Ovary (tissue), 9 donors: ENCODE data around the gene KCMF1. TPM values are rescaled to one million over a fixed set of nuclear protein-coding genes. Genes with fewer than 3 reads are reported as not detected.

Experiments used
- DNase-seq, 5 donors: peaks; one replicate each; pipeline ENCODE4 v3.0.0-alpha.2; 2019 to 2020
- H3K27ac ChIP-seq, 2 donors: fragments of 200-600 bp; one replicate each; pipeline versions ENCODE4 v1.5.1 to v1.8.0; 2019 to 2022
- H3K27me3 ChIP-seq: fragments of 200-600 bp; one replicate; pipeline ENCODE4 v1.8.0; 2022
- H3K36me3 ChIP-seq: fragments of 200-600 bp; sonication (generic); one replicate; pipeline ENCODE4 v1.5.1; 2019
- H3K4me1 ChIP-seq: one replicate; pipeline ENCODE4 v1.8.1; 2013; ENCODE audit warnings: mild to moderate bottlenecking, moderate library complexity; ENCODE audit not compliant: insufficient read depth
- H3K4me3 ChIP-seq: fragments of 200-600 bp; sonication (generic); one replicate; pipeline ENCODE4 v1.5.1; 2017
- H3K9me3 ChIP-seq, 2 donors: fragments of 200-600 bp in 1 of 2; sonication (generic) in 1 of 2; one replicate each; pipeline versions ENCODE4 v1.5.1 to v1.8.1; 2013 to 2019; ENCODE audit warnings: mild to moderate bottlenecking in 1 of 2, moderate library complexity in 1 of 2
- EP300 ChIP-seq: sonication (generic); formaldehyde crosslinking; IDR thresholded peaks from one replicate; pipeline ENCODE4 v1.6.1; 2017; ENCODE audit warnings: antibody characterized with exemption
- POLR2A ChIP-seq: fragments of 450-650 bp; IDR thresholded peaks from one replicate; pipeline ENCODE4 v1.6.1; 2017; ENCODE audit warnings: antibody characterized with exemption, mild to moderate bottlenecking, moderate library complexity
- WGBS, 3 donors: extraction: QIAGEN DNeasy Blood & Tissue Kit in 1 of 3; methylation state at CpG; one replicate each; pipeline versions ENCODE4 v1.1.5 to v1.1.7; 2013 to 2017; 5-methylcytosine and 5-hydroxymethylcytosine counted together
- intact Hi-C, 4 donors: fragments of 100-400 bp; cut with DNase I; formaldehyde crosslinking; loops; one replicate each; pipeline versions ENCODE4 v1.11.0 to v1.15.1; 2022 to 2023
- polyA plus RNA-seq, 2 donors: library from polyadenylated mRNA; stranded (reverse); fragments of 200-250 nt in 1 of 2; fragments of 350-450 nt in 1 of 2; fragmentation: Illumina TruSeq in 1 of 2; extraction: RNeasy Lipid Tissue Mini Kit (QIAGEN cat#74804) in 1 of 2; gene quantifications; one replicate each; pipeline ENCODE4 v1.2.3, GENCODE V29; 2013 to 2014
- total RNA-seq, 7 donors: library from RNA; depleted of rRNA in 2 of 7; stranded (reverse); fragments of >200 nt in 2 of 7; fragmentation: NEBNext Ultra II Directional in 3 of 7; extraction: Animal tissue kit (Norgen Biotek cat#: 25700) in 3 of 7; gene quantifications; one replicate each; pipeline versions ENCODE4 v1.1.0 to v1.2.4, GENCODE V29; 2016 to 2023
- TF ChIP-seq, protein P1 (sequence below), 3 donors: fragments of 450-650 bp in 2 of 3; fragments of 200-600 bp in 1 of 3; IDR thresholded peaks; one replicate each; pipeline versions ENCODE4 v1.5.1 to v1.8.0; 2016 to 2022; ENCODE audit warnings: antibody characterized with exemption in 3 of 3, mild to moderate bottlenecking in 1 of 3
- donor health status: DM: no; HTN: no; CAD: no; lungs with moderate emphysema.
- donor health status: DM: no; HTN: no; CAD: no.
- donor health status: Bipolar disorder and iron deficiency.
- donor health status: DM: yes; HTN: yes; CAD: no.
- donor health status: DM: no; HTN: no; CAD: no.
- donor health status: DM: yes; HTN: yes; CAD: no.

Gene KCMF1
- total and polyA plus RNA-seq, 9 donors, result 21.9 to 58.7 (median 53.3) TPM

DNA sequence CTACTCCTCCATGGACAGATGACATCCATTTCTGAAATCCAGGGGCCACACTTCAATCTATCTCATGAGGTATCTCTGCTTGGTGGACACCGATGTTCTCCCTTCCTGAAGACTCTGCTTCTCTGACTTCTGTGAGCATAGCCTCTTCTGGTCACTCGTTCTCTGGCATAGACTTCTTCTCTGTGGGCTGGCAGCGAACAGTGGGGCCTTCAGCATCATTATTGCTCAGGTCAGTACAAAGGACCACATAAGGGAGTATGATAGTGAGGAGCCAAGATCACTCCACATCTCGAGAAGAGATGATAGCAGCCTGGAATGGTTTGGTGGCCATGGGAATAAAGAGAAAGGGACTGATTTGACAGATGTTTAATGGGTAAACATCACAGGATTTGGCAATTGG is 8.0 kb upstream of the KCMF1 start:
- WGBS, 3 donors, result 83 to 89% (median 85%) methylated on average over 4 of the region's 4 CpGs
- H3K27ac ChIP-seq, result no peak overlapping the region

DNA sequence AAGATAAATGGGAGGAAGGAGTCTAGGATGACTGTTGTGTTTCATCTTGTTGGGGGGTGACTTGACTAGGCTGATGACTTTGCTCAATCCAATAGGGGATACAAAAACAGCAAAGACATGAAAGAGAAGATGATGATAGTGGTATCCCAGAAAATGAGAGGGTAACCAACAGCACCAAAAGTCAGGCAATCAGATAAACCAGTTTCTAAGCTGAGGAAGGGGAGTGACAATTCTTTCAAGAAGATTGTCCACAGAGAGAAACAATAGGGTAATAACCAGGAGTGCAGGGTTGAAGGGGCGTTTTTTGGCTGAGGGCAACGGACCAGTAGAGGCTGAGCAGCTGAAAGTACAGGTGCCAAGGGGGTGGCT is 7.7 kb upstream of the KCMF1 start:
- DNase-seq, result no peak
- no peak overlapping the region for H3K4me3 ChIP-seq
- intact Hi-C loops, result no loop called here
- no peaks in the 10 kb centered on the region for H3K9me3 ChIP-seq
- no peaks in the 10 kb centered on the region for H3K4me1 ChIP-seq
- H3K36me3 ChIP-seq, result no peaks in the 10 kb centered on the region
- H3K27me3 ChIP-seq, result no peaks in the 10 kb centered on the region
- TF ChIP-seq, protein P1, sequence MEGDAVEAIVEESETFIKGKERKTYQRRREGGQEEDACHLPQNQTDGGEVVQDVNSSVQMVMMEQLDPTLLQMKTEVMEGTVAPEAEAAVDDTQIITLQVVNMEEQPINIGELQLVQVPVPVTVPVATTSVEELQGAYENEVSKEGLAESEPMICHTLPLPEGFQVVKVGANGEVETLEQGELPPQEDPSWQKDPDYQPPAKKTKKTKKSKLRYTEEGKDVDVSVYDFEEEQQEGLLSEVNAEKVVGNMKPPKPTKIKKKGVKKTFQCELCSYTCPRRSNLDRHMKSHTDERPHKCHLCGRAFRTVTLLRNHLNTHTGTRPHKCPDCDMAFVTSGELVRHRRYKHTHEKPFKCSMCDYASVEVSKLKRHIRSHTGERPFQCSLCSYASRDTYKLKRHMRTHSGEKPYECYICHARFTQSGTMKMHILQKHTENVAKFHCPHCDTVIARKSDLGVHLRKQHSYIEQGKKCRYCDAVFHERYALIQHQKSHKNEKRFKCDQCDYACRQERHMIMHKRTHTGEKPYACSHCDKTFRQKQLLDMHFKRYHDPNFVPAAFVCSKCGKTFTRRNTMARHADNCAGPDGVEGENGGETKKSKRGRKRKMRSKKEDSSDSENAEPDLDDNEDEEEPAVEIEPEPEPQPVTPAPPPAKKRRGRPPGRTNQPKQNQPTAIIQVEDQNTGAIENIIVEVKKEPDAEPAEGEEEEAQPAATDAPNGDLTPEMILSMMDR (IDR thresholded peaks at IDR 0.05), result no peak
- no peak for TF ChIP-seq EP300
- TF ChIP-seq POLR2A, result no peak
- 84 to 94% (median 90%) methylated on average over 2 of the region's 2 CpGs for WGBS, 3 donors
- H3K27ac ChIP-seq, result no peak overlapping the region

More for the DNA sequence above, 8.0 kb upstream of the KCMF1 start:
- intact Hi-C loops, result no loop called here
- TF ChIP-seq, protein P1 (IDR thresholded peaks at IDR 0.05), result no peak
- TF ChIP-seq EP300 (no peak), POLR2A (no peak)
- no peak overlapping the region for H3K4me3 ChIP-seq
- H3K36me3 ChIP-seq, result no peaks in the 10 kb centered on the region
- DNase-seq, result no peak
- no peaks in the 10 kb centered on the region for H3K27me3 ChIP-seq
- H3K4me1 ChIP-seq, result no peaks in the 10 kb centered on the region
- H3K9me3 ChIP-seq, result no peaks in the 10 kb centered on the region

DNA sequence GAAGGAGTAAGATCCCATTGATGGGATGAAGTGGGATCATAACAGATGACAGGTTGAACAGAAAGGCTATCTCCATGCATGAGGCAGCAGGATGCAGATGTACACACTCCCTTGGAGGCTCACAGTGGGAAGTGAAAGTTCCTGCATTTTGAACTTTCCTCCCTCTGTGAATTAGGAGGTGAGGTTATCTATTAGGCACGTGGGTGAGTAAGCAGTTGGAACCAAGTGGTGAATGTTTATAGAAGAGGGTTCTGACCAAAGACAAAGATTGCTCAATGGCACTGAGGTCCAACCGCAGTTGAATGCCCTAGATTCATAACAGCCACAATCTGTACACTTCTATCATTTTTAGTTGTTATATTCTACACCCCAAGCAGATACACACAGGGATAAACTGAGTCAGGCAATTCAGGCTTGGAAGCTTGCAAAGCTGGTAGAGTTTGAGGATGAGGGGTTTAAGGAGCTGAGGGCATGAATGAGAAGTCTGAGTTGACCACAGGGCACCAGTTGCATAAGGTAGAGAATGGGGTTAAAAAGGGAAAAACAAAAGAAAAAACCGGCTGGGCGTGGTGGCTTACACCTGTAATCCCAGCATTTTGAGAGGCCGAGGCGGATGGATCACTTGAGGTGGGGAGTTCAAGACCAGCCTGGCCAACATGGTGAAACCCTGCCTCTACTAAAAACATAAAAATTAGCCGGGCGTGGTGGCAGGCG is 7.1 kb upstream of the KCMF1 start:
- no peak for DNase-seq
- H3K36me3 ChIP-seq, result no peaks in the 10 kb centered on the region
- intact Hi-C loops, result no loop called here
- H3K4me3 ChIP-seq, result no peak overlapping the region
- H3K27ac ChIP-seq, result no peak overlapping the region
- no peaks in the 10 kb centered on the region for H3K9me3 ChIP-seq
- no peak for TF ChIP-seq POLR2A
- TF ChIP-seq, protein P1 (IDR thresholded peaks at IDR 0.05), result no peak
- TF ChIP-seq EP300, result no peak
- no peaks in the 10 kb centered on the region for H3K4me1 ChIP-seq
- 84% methylated on average over 9 of the region's 9 CpGs for WGBS, 3 donors
- no peaks in the 10 kb centered on the region for H3K27me3 ChIP-seq

DNA sequence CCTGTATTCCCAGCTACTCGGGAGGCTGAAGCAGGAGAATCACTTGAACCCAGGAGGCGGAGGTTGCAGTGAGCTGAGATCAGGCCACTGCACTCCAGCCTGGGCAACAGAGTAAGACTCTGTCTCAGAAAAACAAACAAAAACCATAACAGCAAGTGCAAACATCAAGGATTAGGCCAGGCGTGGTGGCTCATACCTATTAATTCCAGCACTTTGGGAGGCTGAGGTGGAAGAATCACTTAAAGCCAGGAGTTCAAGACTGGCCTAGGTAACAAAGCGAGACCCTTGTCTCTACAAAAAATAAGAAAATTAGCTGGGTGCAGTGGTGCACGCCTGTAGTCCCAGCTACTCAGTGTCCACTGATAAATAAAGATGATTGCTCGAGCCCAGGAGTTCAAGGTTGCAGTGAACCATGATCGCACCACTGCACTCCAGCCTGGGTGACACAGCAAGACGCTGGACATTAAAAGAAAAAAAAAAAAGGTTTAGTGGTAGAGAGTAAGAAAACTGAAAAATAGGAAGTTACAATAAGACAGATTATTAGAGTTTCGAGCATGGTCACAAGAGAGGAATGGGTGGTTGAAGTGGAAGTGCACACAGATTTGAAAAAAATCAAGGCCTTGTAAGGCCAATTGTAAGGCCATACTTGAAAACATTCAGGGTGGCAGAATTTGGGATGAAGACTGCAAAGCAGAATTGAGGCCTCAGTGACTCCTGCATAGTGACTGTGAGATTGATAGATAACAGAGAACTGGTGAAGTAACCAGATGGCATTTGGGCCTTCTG is 6.4 kb upstream of the KCMF1 start:
- 93 to 95% (median 94%) methylated on average over 9 of the region's 9 CpGs for WGBS, 3 donors
- H3K27ac ChIP-seq, result no peak overlapping the region

More for the DNA sequence above, 6.4 kb upstream of the KCMF1 start:
- Histone ChIP-seq H3K9me3 (no peaks in the 10 kb centered on the region), H3K27me3 (no peaks in the 10 kb centered on the region), H3K4me3 (no peak overlapping the region), H3K4me1 (peaks cover 2% of the 10 kb centered on the region), H3K36me3 (no peaks in the 10 kb centered on the region)
- DNase-seq, result no peak
- intact Hi-C loops, result no loop called here
- TF ChIP-seq, protein P1 (IDR thresholded peaks at IDR 0.05), result no peak
- TF ChIP-seq POLR2A, result no peak
- no peak for TF ChIP-seq EP300
